GM21526 (cell line): ENCODE data around the gene PXK.

Experiments
- ATAC-seq: cut with Tn5 transposase; IDR thresholded peaks from one replicate; pipeline ENCODE4 v1.9.1; 2021; ENCODE audit warnings: moderate library complexity; ENCODE audit not compliant: unreplicated experiment, low FRiP score

The PXK gene

GRCh38 chr3:58345457-58345856, 12.8 kb downstream of the PXK start:
- ATAC-seq = no peak

- no peak for ATAC-seq
Measured at GRCh38 chr3:58346368-58346767, 13.7 kb downstream of the PXK start.

DNA sequence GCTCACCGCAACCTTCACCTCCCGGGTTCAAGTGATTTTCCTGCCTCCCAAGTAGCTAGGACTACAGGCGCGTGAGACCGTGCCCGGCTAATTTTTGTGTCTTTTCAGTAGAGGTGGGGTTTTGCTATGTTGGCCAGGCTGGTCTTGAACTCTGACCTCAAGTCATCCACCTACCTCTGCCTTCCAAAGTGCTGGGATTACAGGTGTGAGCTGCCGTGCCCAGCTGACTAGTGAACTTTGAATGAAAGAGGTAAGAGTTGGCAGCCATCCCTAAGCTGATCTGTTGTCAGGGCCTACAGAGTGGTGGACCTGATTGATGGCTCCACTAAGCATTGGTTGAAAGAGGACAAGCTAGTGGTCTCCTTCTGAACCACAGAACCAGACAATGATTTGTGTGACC, 15.3 kb downstream of the PXK start:
- no peak for ATAC-seq

DNA sequence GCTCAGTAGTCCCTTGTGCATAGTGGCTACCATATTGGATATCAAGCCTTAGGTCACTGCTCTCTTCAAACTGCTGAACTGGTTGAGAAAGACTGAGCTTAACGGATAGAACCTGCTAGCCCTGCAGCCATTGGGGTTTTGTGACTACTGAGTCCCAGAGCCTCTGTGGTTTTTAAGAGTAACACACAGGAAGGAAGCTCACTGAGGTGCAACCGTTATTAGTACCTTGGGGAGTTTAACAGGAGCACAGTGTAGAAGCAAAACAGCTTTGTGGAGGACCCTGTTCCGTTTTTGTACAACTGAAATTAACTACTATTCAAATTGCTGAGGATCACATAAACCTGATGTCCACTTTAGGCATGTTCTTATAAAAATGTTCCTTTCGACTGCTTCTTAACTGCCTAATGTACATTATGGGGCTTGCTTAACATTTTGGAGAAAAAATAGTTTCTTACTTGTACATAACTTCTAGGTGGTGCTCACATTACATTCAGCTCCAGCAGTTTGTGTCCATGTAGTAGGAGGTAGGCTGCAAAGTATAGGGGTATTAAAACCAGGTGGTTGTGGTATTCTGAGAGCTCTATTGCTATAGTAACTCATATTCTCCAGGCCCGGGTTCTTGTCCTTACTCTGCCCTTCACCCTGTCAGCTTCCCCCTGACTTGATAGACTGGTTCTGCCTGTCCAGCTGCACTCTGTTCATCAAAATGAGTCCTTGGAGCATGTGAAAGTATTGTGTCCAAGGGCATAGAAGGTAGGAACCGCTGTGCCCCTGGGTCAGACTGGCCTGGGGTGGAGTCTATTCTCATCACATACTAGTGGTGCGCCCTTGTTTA, 17.3 kb downstream of the PXK start:
- peak; percentile 87 for ATAC-seq

- peak; percentile 6 for ATAC-seq
Measured at GRCh38 chr3:58350627-58351013, 17.9 kb downstream of the PXK start.

- no peak for ATAC-seq
Measured at GRCh38 chr3:58351920-58352319, 19.2 kb downstream of the PXK start.

GRCh38 chr3:58352626-58353025, 19.9 kb downstream of the PXK start:
- ATAC-seq = no peak

DNA sequence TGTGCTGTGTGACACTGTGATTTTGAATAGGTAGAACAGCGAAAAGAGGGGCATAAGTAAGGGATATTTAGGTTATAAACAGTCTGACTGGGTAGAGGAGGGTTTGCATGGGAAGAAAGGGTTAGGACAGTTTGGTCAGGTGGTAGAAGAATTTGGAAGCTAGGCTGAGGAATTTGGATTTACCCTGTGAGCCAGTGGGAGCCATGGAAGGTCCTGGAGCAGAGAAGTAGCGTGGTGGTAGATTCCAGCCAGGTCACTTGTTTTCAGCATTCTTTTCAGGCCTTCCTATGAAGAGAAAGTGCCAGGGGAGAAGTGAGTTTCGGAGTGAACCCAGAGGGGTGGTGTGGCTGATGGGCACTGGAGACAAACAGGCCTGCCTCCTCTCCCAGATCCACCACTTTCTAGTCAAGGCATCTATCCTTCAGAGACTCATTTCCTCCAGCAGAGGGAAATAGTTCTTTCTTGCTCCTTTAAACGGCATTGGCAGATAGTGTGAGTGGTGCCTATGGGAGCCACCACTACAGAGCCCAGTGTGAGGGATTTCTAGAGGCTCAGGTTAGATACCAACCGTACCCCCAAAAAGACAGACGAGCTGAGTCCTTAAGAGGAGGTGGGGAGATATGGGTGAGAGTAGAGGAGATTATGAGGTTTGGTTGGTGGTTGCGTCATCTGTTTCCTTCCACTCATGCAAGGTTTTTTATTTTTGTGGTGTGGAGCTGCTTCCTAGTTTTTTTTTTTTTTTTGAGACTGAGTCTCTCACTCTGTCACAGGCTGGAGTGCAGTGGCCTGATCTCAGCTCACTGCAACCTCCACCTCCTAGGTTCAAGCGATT, 21.2 kb downstream of the PXK start:
- no peak for ATAC-seq

DNA sequence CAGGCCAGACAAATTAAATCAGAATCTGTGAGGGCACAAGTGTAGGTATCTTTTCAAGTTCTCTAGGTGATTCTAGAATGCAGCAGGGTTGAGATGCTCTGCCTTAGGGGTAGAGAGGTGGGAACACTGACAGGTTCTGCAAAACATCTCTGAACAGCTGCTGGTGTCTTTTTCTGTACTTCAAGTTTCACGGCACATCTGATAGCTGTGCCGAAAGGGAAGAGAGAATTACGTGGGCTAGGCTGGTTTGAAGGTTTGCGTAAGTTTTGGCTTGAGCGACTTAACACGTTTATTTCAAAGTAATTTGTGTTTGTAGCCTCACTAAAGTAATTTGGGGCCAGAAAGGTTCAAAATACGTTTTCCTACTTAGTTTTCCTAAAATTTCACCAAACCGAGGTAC, 22.5 kb downstream of the PXK start:
- ATAC-seq = peak; percentile 43

DNA sequence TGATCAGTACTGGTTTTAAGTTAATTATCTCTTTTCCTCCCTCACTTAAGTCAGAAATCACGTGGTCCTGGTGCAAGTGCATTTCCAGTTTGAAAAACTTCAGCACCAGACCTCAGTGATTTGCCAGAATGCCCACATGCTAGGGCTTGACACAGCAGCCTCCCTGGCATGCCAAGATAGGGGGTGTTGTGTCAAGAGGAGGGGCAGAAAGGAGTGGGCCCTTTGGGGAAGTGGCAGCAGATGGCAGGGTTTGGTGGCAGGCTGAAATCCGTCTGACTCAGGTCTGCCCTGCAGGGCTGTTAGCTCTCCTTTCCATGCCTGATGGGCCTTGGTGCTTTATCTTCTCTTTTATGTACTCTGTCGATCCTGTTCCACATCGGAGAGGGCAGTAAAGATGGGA, 23.4 kb downstream of the PXK start:
- no peak for ATAC-seq

- no peak for ATAC-seq
Measured at GRCh38 chr3:58357402-58357801, 24.7 kb downstream of the PXK start.

GRCh38 chr3:58358092-58358491, 25.4 kb downstream of the PXK start:
- no peak for ATAC-seq

GRCh38 chr3:58358808-58359207, 26.1 kb downstream of the PXK start:
- ATAC-seq = no peak

GRCh38 chr3:58359621-58360020, 26.9 kb downstream of the PXK start:
- ATAC-seq = no peak

DNA sequence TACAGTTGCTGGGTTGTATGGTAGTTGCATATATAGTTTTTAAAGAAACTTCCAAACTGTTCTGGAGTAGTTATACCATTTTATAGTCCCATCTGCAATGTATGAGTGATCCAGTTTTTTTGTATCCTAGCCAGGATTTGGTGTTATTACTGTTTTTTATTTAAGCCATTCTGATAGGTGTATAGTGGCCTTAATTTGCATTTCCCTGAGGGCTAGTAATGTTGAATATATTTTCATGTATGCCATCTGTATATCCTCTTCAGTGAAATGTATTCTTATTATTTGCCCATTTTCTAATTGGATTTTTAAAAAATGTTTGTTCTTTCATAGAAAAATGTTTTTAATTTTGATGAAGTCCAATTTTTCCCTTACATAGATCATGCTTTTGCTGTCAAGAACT, 29.2 kb downstream of the PXK start:
- ATAC-seq = no peak

- no peak for ATAC-seq
Measured at GRCh38 chr3:58366699-58367098, 34.0 kb downstream of the PXK start.

DNA sequence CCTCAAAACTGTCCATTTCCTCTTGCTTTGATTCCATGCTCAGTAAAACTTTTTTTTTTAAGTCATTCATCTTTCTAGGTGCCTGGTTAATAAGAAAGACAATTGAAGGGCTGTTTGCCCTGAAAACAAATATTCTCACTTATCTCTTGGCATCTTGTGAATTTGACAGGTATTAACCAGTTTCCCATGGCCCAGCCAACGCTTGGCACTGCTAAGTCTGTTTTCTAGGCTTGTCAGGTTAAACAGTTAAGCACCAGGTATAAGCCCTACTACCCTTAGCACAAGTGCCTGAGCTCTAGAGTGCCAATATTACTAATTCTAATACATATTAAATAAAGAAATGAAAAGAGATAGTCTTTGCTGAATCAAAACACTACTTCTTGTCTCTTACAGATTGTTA, 36.3 kb downstream of the PXK start:
- ATAC-seq = no peak

- no peak for ATAC-seq
Measured at GRCh38 chr3:58369876-58370275, 37.2 kb downstream of the PXK start.

DNA sequence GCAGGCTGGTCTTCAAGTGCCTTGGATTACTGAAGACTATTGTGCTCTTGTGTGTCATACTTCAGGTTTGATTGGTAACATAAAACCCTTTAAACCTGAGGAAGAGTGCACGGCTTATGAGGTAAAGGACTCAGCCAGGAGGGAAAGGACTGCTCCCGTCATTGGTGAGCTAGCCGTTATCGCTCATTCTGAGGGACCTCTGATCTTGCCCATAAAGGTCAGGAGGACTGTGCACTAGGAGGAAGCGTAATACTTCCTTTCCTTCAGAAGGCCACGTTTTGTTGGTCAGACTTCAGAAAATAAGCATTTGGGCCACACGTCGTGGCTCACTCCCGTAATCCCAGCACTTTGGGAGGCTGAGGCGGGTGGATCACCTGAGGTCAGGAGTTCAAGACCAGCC, 37.7 kb downstream of the PXK start:
- no peak for ATAC-seq

DNA sequence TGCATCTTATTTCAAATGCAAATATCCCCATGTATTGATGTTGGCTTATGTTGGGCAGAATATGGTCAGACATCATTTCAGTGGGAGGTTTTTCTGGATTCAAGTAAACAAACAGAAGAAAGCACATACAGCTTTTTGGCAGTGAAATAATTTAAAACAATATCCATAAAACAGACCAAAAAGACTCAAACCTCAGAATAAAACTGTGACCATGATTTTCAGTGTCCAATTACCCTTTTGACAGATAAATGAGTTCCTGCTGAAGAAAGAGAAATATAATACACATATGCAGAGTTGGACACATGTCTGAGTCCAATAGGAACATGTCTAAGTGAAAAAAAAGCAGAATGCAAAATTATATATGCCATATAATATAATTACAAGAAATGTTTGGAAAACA, 39.1 kb downstream of the PXK start:
- ATAC-seq = no peak

DNA sequence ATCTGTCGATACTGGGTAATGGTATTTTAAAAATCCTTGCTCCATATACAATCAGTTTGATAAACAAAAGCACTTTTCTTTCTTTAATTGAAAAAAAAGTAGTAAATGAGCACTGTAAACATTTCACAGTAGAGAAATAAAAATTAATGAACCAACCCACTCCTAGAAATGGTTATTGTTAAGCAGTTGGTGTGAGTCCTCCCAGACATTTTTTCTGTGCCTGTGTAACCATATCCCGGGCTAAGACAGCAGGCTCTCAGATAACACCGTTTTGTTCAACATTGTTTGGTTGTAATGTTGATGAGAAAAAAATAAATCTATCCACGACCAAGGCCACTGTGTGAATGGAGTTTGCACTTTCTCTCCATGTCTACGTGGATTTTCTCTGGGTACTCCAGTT, 42.6 kb downstream of the PXK start:
- ATAC-seq = no peak

DNA sequence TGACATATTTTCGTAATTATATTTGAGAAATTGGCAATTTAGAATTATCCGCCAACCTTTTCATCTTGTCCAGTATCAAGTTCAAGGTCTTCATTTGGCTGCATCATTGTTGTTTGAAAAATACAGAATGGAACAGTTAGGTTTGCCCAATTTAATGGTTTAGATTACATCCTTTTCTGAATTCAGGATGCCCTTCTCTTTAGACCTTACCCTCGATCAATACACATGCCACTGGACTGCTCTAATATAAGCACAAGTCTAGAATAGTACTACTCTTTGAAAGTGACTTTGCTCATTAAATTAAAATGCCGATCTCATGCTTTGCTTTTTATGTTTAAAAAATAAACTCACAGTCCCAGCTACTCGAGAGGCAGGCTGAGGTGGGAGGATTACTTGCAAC, 44.5 kb downstream of the PXK start:
- ATAC-seq = no peak
